ENCODE results near the gene CDON.

Gene CDON

GRCh38 chr11:125949271-125950177 lies 113.1 kb downstream of the CDON start:
- H3K36me3 ChIP-seq (ENCODE audit: control insufficient read depth in 1 of 2, insufficient read depth in 2 of 2, low read length in 2 of 2): peaks cover 27% of the 10 kb centered on the region in 2 experiments
- no peak overlapping the region for H4K8ac ChIP-seq (ENCODE audit: low read depth, low read length)
- DNase-seq: no peak
- no peak overlapping the region for H3K18ac ChIP-seq (ENCODE audit: low read length)
- H3K4me1 ChIP-seq (ENCODE audit: control insufficient read depth in 1 of 2, insufficient read depth in 2 of 2, low read length in 2 of 2): peaks cover 11 to 12% of the 10 kb centered on the region in 2 experiments
- H3K4me3 ChIP-seq (ENCODE audit: low read depth, low read length): no peak overlapping the region
- peaks cover 6% of the 10 kb centered on the region for H3K79me1 ChIP-seq (ENCODE audit: low read length)
- H2BK12ac ChIP-seq (ENCODE audit: low read length): no peak overlapping the region
- H3K23ac ChIP-seq (ENCODE audit: low read length): no peak overlapping the region
- no peak overlapping the region for H3K9ac ChIP-seq (ENCODE audit: low read length)
- H4K91ac ChIP-seq (ENCODE audit: low read depth, low read length): no peak overlapping the region
- H2BK120ac ChIP-seq (ENCODE audit: insufficient read depth, low read length, poor library complexity): no peak overlapping the region
- H3K9me3 ChIP-seq (ENCODE audit: insufficient read depth, low read depth, low read length): peaks cover 2% of the 10 kb centered on the region
- no peak overlapping the region for H3K4me2 ChIP-seq (ENCODE audit: low read length)
- H3K27ac ChIP-seq (ENCODE audit: low read depth, low read length): no peak overlapping the region
- H2AK5ac ChIP-seq (ENCODE audit: low read length): no peak overlapping the region
- H3K27me3 ChIP-seq (ENCODE audit: insufficient read depth, low read length): no peaks in the 10 kb centered on the region
- no peak overlapping the region for H2BK5ac ChIP-seq (ENCODE audit: low read depth, low read length, poor library complexity)
- H3K4ac ChIP-seq (ENCODE audit: low read depth, low read length): no peak overlapping the region
- no peak overlapping the region for H2AFZ ChIP-seq (ENCODE audit: insufficient read depth, low read length, poor library complexity)
- H3K14ac ChIP-seq (ENCODE audit: low read length): no peak overlapping the region
- WGBS (ENCODE audit: extremely low coverage, insufficient coverage, insufficient read length): no CpG with 5 or more reads among the region's 22 CpGs
- no peaks in the 10 kb centered on the region for H3K79me2 ChIP-seq (ENCODE audit: control insufficient read depth, insufficient read depth, low read length, poor library complexity)
- no peak overlapping the region for H4K12ac ChIP-seq (ENCODE audit: low read depth, low read length)

GRCh38 chr11:125948278-125949051 lies 114.2 kb downstream of the CDON start:
- Histone ChIP-seq H4K91ac (ENCODE audit: low read depth, low read length) (no peak overlapping the region), H3K4ac (ENCODE audit: low read depth, low read length) (no peak overlapping the region), H3K27me3 (ENCODE audit: insufficient read depth, low read length) (no peaks in the 10 kb centered on the region), H3K4me1 (ENCODE audit: control insufficient read depth in 1 of 2, insufficient read depth in 2 of 2, low read length in 2 of 2) (peaks cover 11 to 17% of the 10 kb centered on the region in 2 experiments), H4K12ac (ENCODE audit: low read depth, low read length) (no peak overlapping the region), H2BK120ac (ENCODE audit: insufficient read depth, low read length, poor library complexity) (no peak overlapping the region), H2BK5ac (ENCODE audit: low read depth, low read length, poor library complexity) (no peak overlapping the region), H3K14ac (ENCODE audit: low read length) (no peak overlapping the region), H3K4me3 (ENCODE audit: low read depth, low read length) (no peak overlapping the region), H3K79me2 (ENCODE audit: control insufficient read depth, insufficient read depth, low read length, poor library complexity) (no peaks in the 10 kb centered on the region), H4K8ac (ENCODE audit: low read depth, low read length) (no peak overlapping the region), H3K9me3 (ENCODE audit: insufficient read depth, low read depth, low read length) (peaks cover 2% of the 10 kb centered on the region), H3K27ac (ENCODE audit: low read depth, low read length) (no peak overlapping the region), H2BK12ac (ENCODE audit: low read length) (peak overlapping the region; percentile 9), H2AK5ac (ENCODE audit: low read length) (no peak overlapping the region), H3K9ac (ENCODE audit: low read length) (no peak overlapping the region), H3K79me1 (ENCODE audit: low read length) (peaks cover 6% of the 10 kb centered on the region), H2AFZ (ENCODE audit: insufficient read depth, low read length, poor library complexity) (no peak overlapping the region), H3K23ac (ENCODE audit: low read length) (no peak overlapping the region), H3K4me2 (ENCODE audit: low read length) (no peak overlapping the region), H3K36me3 (ENCODE audit: control insufficient read depth in 1 of 2, insufficient read depth in 2 of 2, low read length in 2 of 2) (peaks cover 16% of the 10 kb centered on the region in 2 experiments), H3K18ac (ENCODE audit: low read length) (no peak overlapping the region)
- no CpG with 5 or more reads among the region's 23 CpGs for WGBS (ENCODE audit: extremely low coverage, insufficient coverage, insufficient read length)
- DNase-seq: no peak

- Histone ChIP-seq H3K27ac (ENCODE audit: low read depth, low read length) (no peak overlapping the region), H2BK120ac (ENCODE audit: insufficient read depth, low read length, poor library complexity) (no peak overlapping the region), H2BK5ac (ENCODE audit: low read depth, low read length, poor library complexity) (no peak overlapping the region), H3K23ac (ENCODE audit: low read length) (no peak overlapping the region), H2AK5ac (ENCODE audit: low read length) (no peak overlapping the region), H3K9me3 (ENCODE audit: insufficient read depth, low read depth, low read length) (peaks cover 2% of the 10 kb centered on the region), H2AFZ (ENCODE audit: insufficient read depth, low read length, poor library complexity) (no peak overlapping the region), H2BK12ac (ENCODE audit: low read length) (no peak overlapping the region), H3K4me2 (ENCODE audit: low read length) (no peak overlapping the region), H3K79me1 (ENCODE audit: low read length) (peaks cover 6% of the 10 kb centered on the region), H3K27me3 (ENCODE audit: insufficient read depth, low read length) (no peaks in the 10 kb centered on the region), H4K8ac (ENCODE audit: low read depth, low read length) (no peak overlapping the region), H4K12ac (ENCODE audit: low read depth, low read length) (no peak overlapping the region), H4K91ac (ENCODE audit: low read depth, low read length) (no peak overlapping the region), H3K4me3 (ENCODE audit: low read depth, low read length) (no peak overlapping the region), H3K36me3 (ENCODE audit: control insufficient read depth in 1 of 2, insufficient read depth in 2 of 2, low read length in 2 of 2) (peaks cover 12 to 15% of the 10 kb centered on the region in 2 experiments), H3K4ac (ENCODE audit: low read depth, low read length) (no peak overlapping the region), H3K18ac (ENCODE audit: low read length) (no peak overlapping the region), H3K14ac (ENCODE audit: low read length) (no peak overlapping the region), H3K79me2 (ENCODE audit: control insufficient read depth, insufficient read depth, low read length, poor library complexity) (no peaks in the 10 kb centered on the region), H3K4me1 (ENCODE audit: control insufficient read depth in 1 of 2, insufficient read depth in 2 of 2, low read length in 2 of 2) (peaks cover 14 to 21% of the 10 kb centered on the region in 2 experiments), H3K9ac (ENCODE audit: low read length) (no peak overlapping the region)
- no CpG with 5 or more reads among the region's 24 CpGs for WGBS (ENCODE audit: extremely low coverage, insufficient coverage, insufficient read length)
- DNase-seq: no peak
These were observed 115.0 kb downstream of the CDON start for GRCh38 chr11:125947419-125948277.
